A673 (cell line): Measurements from ENCODE around the gene TRERF1.

Experiments
- EZH2 ChIP-seq: fragments of 200-600 bp; sonication (generic); IDR thresholded peaks from 2 replicates; pipeline ENCODE4 v1.6.1; 2017; ENCODE audit warnings: borderline replicate concordance, low read depth, mild to moderate bottlenecking, mixed read lengths, antibody characterized with exemption, low read length; ENCODE audit not compliant: poor library complexity, severe bottlenecking
- TF ChIP-seq, protein P1 (sequence below): fragments of 300-800, 200-600 bp; sonication (generic); conservative IDR thresholded peaks from 2 replicates; pipeline ENCODE4 v1.5.1; 2017; ENCODE audit warnings: low read depth, mild to moderate bottlenecking, antibody characterized with exemption, low read length, moderate library complexity, mixed read lengths

DNA sequence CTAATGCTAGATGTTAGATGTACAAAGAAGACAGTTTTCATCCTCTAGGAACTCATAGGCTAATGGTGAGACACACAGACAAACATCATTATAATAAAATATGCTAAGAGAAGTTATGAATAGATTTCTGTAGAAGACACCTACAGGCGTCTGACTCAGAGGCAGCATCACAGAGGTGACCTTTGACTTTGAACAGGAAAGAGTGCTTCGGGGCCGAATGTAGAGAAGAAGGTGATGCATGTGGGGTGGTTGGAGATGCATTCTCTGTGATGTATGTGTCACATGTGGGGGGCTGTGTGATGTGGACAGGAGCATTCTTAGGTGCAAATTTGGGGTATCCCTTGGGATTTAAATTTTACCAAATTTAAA lies 271.8 kb downstream of the TRERF1 start:
- TF ChIP-seq, protein P1, sequence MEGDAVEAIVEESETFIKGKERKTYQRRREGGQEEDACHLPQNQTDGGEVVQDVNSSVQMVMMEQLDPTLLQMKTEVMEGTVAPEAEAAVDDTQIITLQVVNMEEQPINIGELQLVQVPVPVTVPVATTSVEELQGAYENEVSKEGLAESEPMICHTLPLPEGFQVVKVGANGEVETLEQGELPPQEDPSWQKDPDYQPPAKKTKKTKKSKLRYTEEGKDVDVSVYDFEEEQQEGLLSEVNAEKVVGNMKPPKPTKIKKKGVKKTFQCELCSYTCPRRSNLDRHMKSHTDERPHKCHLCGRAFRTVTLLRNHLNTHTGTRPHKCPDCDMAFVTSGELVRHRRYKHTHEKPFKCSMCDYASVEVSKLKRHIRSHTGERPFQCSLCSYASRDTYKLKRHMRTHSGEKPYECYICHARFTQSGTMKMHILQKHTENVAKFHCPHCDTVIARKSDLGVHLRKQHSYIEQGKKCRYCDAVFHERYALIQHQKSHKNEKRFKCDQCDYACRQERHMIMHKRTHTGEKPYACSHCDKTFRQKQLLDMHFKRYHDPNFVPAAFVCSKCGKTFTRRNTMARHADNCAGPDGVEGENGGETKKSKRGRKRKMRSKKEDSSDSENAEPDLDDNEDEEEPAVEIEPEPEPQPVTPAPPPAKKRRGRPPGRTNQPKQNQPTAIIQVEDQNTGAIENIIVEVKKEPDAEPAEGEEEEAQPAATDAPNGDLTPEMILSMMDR = no peak
- TF ChIP-seq EZH2 = no peak
